GM21390 (cell line): Measurements from ENCODE around the gene DLEU7.

Experiments
- ATAC-seq: cut with Tn5 transposase; IDR thresholded peaks from one replicate; pipeline ENCODE4 v1.9.1; 2021; ENCODE audit not compliant: unreplicated experiment

DLEU7 gene

GRCh38 chr13:50844084-50844875 lies 788 bp upstream of the DLEU7 start:
- ATAC-seq, result no peak

GRCh38 chr13:50842990-50843256 lies 569 bp downstream of the DLEU7 start:
- ATAC-seq, result no peak

GRCh38 chr13:50842251-50842989 lies 1.1 kb downstream of the DLEU7 start:
- no peak for ATAC-seq

- no peak for ATAC-seq
Observed at GRCh38 chr13:50841786-50842185, 1.7 kb downstream of the DLEU7 start.

GRCh38 chr13:50840284-50840683 lies 3.2 kb downstream of the DLEU7 start:
- no peak for ATAC-seq

- ATAC-seq, result no peak
Observed at GRCh38 chr13:50839828-50840227, 3.7 kb downstream of the DLEU7 start.

- no peak for ATAC-seq
Observed at GRCh38 chr13:50838701-50839100, 4.8 kb downstream of the DLEU7 start.

GRCh38 chr13:50838031-50838430 lies 5.5 kb downstream of the DLEU7 start:
- ATAC-seq, result no peak

- ATAC-seq, result no peak
Observed at GRCh38 chr13:50831512-50831911, 12.0 kb downstream of the DLEU7 start.

GRCh38 chr13:50829896-50830295 lies 13.6 kb downstream of the DLEU7 start:
- no peak for ATAC-seq

GRCh38 chr13:50829226-50829625 lies 14.3 kb downstream of the DLEU7 start:
- no peak for ATAC-seq

- no peak for ATAC-seq
Observed at GRCh38 chr13:50826035-50826434, 17.5 kb downstream of the DLEU7 start.

GRCh38 chr13:50812242-50812641 lies 31.2 kb downstream of the DLEU7 start:
- ATAC-seq, result no peak

GRCh38 chr13:50810998-50811397 lies 32.5 kb downstream of the DLEU7 start:
- peak; percentile 96 for ATAC-seq

GRCh38 chr13:50810468-50810867 lies 33.0 kb downstream of the DLEU7 start:
- no peak for ATAC-seq

- ATAC-seq, result no peak
Observed at GRCh38 chr13:50809133-50810090, 34.1 kb downstream of the DLEU7 start.

- ATAC-seq, result no peak
Observed at GRCh38 chr13:50805805-50806204, 37.7 kb downstream of the DLEU7 start.

- ATAC-seq, result peak; percentile 92
Observed at GRCh38 chr13:50801087-50801931, 42.2 kb downstream of the DLEU7 start.

GRCh38 chr13:50800091-50800739 lies 43.3 kb downstream of the DLEU7 start:
- ATAC-seq, result no peak

GRCh38 chr13:50798923-50799322 lies 44.6 kb downstream of the DLEU7 start:
- ATAC-seq, result no peak
